GM21360 (cell line): ENCODE results near the gene RPGR.

ENCODE experiments used
- ATAC-seq: cut with Tn5 transposase; IDR thresholded peaks from one replicate; pipeline ENCODE4 v1.9.1; 2021; ENCODE audit warnings: mild to moderate bottlenecking, moderate library complexity; ENCODE audit not compliant: unreplicated experiment

RPGR gene, protein sequence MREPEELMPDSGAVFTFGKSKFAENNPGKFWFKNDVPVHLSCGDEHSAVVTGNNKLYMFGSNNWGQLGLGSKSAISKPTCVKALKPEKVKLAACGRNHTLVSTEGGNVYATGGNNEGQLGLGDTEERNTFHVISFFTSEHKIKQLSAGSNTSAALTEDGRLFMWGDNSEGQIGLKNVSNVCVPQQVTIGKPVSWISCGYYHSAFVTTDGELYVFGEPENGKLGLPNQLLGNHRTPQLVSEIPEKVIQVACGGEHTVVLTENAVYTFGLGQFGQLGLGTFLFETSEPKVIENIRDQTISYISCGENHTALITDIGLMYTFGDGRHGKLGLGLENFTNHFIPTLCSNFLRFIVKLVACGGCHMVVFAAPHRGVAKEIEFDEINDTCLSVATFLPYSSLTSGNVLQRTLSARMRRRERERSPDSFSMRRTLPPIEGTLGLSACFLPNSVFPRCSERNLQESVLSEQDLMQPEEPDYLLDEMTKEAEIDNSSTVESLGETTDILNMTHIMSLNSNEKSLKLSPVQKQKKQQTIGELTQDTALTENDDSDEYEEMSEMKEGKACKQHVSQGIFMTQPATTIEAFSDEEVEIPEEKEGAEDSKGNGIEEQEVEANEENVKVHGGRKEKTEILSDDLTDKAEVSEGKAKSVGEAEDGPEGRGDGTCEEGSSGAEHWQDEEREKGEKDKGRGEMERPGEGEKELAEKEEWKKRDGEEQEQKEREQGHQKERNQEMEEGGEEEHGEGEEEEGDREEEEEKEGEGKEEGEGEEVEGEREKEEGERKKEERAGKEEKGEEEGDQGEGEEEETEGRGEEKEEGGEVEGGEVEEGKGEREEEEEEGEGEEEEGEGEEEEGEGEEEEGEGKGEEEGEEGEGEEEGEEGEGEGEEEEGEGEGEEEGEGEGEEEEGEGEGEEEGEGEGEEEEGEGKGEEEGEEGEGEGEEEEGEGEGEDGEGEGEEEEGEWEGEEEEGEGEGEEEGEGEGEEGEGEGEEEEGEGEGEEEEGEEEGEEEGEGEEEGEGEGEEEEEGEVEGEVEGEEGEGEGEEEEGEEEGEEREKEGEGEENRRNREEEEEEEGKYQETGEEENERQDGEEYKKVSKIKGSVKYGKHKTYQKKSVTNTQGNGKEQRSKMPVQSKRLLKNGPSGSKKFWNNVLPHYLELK

DNA sequence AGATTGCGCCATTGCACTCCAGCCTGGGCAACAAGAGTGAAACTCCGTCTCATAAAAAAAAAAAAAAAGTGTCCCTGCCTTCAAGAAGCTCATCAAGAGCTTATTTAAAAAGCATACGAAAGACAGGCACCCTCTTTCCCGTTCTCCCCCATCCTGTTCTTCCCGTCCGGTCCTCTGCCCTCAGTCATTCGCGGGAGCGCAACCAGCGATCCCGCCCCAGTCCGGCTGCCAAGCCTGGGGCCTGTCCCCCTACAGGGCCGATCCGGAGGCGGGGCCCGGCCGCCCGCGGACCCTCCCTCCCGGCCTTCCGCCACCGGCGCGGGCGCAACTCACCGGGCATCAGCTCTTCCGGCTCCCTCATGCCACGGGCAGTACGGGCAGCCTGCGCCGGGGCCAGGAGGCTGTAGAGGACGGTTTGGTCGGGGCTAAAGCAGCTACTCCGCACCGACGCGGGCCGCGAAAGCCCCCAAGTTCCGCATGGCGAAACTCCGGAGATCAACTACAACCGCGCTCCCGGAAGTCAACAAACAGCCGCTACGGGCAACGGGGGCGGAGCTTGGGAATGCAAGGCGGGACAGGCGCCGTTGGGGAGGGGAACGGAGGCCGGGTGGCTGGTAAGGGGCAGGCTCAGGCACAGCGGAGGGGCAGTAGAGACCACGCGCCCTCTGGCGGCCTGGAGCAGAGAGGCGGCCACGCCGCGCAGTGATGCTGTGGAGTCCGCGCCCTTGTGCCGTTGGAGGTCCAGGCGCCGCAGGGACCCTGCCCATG, at the start of gene RPGR:
Gene RPGR, minus strand, starts transcription at position 503 of the 768 bp plus-strand sequence. Its CDS starts 142 bp downstream, at position 361.
- ATAC-seq = peak; percentile 95

DNA sequence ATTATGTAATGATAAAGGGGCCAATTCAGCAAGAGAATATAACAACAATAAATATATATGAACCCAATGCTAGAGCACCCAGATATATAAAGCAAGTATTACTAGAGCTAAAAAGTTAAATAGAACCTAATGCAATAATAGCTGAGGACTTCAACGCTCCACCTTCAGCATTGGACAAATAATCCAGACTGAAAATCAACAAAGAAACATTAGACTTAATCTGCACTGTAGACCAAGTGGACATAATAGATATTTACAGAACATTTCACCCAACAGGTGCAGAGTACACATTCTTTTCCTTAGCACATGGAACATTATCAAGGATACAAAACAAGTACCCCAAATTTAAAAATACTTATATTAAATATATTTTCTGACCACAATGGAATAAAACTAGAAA, 49.4 kb upstream of the RPGR start:
- no peak for ATAC-seq

DNA sequence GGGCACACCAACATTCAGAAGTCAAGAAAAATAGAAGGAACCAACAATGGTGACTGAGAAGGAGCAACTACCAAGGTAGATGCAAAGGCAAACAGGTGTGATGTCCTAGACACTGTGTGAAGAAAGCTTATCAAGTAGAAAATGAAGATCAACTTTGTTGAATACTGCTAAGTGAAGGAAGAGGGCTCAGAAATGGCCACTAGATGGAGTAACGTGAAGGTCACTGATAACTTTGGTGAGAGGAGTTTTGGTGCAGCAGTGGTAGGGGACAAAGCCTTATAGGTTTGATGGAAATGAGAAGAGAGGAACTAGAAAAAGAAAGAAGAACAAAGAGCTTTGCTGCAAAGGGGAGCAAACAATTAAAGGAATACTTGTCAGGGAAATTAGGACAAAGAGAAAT, 48.6 kb upstream of the RPGR start:
- ATAC-seq = no peak

DNA sequence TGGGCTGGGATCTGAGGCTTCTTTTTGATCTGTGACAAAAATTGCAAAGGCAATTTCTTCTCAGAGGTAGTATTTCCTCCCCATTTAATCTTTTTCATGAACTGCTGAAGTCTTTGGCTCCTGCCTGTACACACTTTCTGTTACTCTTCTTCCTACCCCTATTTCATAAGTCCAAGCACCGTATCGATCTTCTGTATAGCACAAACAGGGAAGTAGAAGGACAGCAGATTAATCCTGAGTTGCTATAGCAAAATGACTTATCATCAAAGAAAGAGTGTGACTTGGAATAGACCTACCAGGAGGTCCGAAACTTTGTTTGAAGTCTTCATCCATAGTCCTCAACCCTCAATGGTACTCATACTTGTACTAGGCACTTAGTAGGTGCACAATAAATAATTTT, 47.1 kb upstream of the RPGR start:
- ATAC-seq = no peak

DNA sequence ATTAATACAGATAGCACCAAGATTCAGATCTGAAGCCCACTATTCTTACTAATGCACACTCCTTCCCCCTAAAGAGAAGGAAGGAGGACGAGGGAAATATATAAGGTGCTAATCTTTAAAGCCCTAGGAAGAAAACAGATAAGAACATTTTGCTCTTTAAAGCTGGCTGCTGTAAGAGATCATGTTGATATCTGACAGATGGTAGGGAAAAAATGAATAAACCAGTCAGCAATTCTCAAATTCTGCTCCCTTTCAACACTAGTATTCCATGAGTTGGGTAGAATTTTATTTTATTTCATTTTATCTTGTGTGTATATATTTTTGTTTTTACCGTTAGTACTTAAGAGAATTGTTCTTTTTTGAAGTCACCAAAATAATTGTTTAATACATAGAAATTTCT, 44.3 kb upstream of the RPGR start:
- ATAC-seq = no peak

DNA sequence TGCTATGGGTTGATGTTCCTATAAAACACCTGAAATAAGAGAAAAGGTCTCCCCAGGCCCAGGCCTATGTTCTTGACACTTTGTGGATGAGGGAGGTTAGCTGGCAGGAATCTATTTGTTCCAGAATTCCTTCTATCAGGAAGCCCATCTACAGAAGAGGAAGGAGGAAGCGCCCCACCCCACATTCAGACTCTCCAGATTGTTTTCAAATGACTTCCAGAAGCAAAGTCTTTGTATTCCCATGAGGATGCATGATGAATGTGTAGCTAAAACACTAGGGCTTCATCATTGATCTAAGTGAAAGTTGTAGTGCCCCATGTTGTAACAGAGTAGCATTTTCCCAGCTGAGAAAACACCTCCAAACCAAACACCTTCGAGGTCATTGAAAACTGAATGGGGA, 41.5 kb upstream of the RPGR start:
- ATAC-seq = no peak

DNA sequence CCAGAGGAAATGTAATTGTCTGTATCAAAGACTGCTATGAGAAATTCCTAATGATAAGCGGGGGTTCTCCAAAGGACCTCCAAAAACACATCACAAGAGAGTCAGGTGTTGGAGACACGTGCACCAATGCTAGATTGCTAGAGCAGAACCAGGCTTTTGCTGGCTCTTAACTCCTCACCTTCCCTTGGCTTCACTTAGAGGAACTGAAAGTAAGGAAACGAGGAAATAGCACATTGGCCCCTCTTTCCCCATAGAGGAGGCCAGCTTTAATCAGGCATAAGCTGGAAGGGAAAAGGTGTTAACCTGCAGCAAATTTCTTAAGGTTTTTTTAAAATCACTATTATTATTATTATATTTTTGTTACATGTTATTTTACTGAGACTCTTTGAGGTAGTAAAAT, 38.6 kb upstream of the RPGR start:
- no peak for ATAC-seq

DNA sequence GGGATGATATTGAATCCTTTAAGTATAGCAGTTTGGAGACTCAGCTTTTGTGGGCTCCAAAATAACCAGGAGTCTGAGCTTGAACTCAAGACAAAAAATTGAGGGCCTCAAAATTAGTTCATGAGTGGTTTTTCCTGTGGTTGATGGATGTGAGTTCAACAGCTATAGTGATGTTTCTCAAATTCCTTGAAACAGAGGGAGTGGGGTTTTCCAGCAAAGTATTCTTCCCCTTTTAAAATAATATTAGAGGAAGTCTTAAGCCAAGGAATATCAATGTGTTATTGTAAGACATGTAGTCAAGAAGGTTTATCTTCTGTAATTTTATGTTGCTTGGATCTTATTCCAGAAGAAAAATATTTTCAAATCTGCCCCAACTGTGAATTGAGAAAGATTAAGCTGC, 35.7 kb upstream of the RPGR start:
- no peak for ATAC-seq

DNA sequence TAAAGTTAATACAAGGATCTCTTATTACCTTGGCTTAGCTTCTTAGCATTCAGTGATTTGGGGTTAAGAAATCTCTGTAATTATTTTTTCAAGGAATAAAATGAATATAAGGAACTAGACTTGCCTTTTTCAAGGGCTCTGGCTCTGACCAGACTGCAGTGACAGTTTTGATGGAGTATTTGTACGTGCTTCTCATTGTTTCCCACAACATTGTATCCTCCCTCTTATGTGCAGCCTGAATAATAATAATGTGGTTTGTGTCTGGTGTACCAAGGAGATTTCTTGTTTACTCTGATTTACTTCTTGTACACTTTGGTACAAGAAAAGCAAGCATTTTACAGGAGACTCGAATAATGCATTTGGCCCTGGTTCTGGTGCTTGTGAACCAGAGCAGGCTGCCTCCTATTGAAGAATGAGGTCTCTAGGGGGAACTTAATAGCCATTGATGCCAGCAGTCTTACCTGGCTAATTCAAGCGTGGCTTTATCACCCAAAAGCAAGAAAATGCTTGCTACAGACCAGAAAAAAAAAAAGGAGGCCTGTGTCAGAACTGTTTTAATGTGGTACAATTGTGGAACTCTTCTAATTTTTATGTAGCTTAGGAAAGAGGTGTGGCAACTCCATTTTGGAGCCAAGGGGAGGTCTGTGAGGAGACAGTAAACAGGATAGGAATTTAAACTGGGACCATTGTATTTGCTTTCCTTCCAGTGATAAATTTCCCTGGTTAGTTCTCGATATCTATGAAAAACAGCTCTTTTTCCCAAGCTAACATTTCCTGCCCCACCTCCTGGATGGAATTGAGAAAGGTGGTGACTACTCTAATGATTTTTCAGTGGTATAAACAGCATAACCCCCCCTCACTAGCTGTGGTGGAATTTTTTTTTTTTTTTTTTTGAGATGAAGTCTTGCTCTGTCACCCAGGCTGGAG, 30.7 kb upstream of the RPGR start:
- no peak for ATAC-seq

DNA sequence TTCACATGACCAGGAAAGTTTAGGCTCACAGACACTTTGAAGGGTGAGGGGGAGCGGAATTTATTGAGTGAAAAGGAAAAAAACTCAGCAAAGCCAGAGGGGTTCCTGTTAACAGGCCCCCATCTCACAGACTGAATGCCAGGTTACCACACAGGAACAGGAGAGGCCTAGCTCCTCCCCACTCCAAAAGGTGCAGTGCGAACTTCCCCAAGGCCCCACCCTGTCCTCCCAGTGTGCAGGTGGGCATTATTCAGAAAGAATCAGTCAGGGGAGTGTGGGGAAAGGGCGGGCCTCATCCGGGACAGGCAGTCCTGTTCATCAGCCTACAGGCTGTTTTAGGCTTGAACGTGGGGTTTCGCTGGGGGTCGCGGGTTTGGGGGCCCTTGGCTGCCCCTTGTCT, 29.1 kb upstream of the RPGR start:
- no peak for ATAC-seq

DNA sequence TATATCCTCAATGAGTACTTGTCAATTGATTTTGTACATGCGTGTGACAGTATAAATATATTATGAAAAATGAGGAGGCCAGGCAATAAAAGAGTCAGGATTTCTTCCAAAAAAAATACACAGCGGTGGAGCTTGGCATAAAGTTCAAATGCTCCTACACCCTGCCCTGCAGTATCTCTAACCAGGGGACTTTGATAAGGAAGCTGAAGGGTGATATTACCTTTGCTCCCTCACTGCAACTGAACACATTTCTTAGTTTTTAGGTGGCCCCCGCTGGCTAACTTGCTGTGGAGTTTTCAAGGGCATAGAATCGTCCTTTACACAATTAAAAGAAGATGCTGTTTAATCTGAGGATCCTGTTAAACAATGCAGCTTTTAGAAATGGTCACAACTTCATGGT, 25.1 kb upstream of the RPGR start, which contains the start of gene OTC:
Gene OTC, plus strand, starts transcription at position 243 of the 400 bp plus-strand sequence. Its CDS starts 93 bp downstream, at position 336.
- ATAC-seq = no peak

DNA sequence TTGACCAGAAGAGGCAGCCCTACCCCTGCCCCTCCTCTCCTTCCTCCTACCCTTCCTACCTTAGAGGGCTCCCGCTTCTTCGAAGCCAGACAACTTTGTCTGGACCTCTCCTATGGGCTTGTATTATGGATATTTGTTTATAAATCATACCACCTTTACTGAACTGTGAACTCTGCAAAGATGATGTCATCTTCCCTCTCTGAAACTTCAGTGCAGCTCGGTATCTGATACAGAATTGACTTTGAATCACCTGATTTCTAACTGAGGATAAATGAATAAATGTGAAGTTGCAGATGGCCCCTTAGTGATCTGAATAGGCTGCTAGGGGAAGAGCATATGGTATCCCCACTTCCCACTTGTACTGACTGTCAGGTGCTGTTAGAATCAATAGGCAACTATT, 24.0 kb upstream of the RPGR start:
- ATAC-seq = no peak

DNA sequence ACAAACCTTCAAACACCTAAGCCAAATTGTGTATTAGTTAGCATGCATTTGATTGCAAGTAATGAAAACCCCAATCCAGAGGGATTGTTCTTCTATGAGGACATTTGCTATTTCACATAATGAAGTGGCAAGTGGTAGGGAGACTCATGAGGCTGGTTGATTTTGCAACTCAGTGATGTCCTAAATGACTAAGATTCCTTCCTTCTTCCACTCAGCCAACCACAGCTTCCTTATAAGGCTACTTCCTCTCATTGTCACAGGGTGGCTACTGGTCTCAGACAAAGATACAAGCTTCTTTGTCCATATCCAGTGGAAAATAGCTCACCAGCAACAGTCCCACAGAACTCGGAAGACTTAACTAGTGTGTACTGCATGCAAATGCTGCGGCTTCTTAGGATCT, 19.8 kb upstream of the RPGR start:
- no peak for ATAC-seq

DNA sequence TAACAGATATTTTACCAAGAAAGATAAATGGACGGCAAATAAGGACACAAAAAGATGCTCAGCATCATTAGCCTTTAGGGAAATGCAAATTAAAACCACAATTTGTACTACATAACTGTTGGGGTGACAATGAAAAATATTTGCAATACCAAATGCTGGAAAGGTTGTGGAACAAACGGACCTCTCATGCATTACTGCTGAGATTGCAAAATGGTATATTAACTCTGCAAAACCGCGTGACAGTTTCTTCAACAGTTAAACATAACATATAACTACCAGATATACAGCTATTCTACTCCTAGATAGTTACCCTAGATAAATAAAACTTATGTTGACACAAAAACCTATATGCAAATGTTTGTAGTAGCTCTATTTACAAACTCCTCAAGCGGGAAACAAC, 18.8 kb upstream of the RPGR start:
- no peak for ATAC-seq

DNA sequence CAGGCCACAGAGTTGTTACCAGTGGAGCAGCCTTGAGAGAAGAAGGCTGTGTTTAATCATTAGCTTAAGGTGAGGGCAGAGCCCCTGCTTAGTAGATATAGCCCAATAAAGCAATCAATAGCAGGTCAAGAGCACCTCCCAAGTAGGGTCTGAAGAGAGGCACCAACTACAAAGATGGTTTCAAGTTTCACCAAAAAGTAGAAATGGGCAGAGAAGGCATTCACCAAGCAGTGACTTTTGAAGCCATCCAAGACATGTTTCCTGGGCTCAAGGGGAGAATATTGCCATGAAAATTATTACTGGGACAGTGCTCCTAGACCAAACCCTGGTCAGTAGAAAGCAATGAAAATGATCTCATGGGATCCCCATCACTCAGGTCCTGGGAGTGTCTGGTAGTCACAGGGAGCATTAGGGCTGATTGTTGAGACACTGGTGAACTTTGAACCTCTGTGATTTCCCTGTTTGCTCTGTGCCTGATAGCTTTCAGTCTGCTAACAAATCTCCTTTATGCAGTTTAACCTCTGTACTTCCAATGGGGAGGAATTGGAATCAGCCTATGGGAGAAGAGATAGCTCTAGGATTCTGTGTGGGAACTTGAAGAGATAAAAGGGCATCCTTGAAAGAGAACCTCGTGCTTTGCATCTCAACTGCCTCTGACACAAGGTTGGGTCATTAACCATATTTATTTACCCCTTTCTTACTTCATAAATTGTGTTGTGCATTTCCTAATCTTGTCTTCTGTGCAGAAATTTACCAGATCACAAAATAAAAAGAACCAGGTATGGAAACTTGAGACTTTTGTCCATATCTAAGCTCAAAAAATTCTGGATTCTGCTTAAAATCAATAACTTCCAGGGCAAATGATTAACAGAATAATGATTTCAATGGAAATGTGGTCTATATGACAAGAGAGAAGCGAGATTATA, 15.8 kb upstream of the RPGR start:
- no peak for ATAC-seq

DNA sequence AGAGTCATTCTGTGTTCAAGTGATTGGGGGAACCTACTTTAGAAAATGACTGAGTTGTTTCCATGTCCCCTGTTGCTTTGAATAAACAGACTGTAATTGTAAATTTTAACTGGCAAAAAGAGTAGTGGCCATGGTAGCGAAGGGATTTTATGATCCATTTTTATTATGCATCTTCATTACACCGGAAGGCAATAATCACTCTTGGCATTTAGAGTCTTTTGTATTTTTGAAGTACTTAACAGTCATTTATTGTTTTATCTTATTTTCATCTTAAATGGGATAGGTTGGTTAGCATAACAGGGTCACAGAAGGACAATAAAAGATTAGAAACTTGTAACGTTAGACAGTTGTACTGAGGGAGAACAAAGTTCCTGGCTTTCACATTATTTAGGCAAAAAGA, 14.1 kb upstream of the RPGR start:
- no peak for ATAC-seq

DNA sequence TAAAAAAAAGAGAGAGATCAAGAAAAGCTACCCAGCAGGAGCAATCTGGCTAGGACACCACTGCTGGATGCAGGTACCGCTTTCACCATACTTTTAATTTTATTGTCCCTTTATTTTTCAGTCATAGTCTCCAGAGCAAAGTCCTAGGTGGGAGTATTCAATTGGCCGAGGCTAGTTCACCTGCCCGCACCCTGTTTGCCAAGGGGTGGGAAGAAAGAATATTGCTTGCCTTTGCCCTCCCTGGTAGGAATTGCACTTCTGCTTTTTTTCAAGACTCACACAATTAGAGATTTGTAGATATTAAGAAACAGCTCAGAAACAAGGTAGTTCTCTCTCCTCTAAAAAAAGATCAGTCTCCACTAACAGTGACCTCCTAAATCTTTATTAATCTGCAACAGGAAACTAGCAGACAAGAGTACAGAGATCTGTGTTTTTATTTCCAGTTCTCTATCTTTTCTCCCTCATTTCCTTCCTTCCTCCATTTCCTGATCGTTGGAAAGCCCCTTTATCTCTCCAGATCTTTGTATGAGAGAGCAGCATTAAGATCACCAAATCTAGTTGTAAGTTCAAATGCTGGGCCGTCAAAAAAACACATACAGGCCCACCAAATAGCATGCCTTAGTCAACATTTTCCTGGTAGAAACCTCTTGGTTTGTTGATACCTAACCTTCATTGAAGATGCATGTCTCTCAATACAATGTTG, 9.4 kb upstream of the RPGR start:
- ATAC-seq = no peak

DNA sequence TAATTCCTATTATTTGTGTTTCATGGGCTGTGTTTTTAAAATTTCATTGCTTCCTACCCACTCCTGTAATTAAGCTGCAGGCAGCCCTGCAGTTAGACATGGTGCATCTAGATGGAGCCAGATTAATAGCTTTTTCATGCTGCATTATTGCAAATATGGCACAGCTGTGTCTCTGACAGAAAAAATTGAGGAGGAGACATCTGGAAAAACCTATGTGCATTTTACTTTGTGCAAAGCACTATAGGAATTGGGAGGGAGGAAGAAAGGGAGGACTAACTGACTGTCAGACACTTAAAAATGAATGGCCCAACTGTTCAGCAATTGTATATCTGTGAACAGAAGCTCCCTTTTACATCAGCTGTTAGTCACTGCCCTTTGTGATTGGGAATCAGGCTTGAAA, 8.1 kb upstream of the RPGR start:
- ATAC-seq = no peak
